Keratinocyte (primary cell): Measurements from ENCODE around the gene CNTRL.

Experiments
- CTCF ChIP-seq, 3 experiments: IDR thresholded peaks in 1 of 3; conservative IDR thresholded peaks in 1 of 3; optimal IDR thresholded peaks in 1 of 3; 2 replicates in 2 of 3; 3 replicates in 1 of 3; pipeline versions ENCODE3 to v1.5.1; 2011; ENCODE audit warnings: low read length in 3 of 3, mild to moderate bottlenecking in 3 of 3, moderate library complexity in 2 of 3, control low read depth in 1 of 3, inconsistent platforms in 1 of 3; ENCODE audit not compliant: insufficient read depth in 2 of 3; ENCODE audit errors: extremely low read depth in 1 of 3
- EZH2 ChIP-seq: IDR thresholded peaks from one replicate; pipeline ENCODE4 v1.6.1; 2012; ENCODE audit warnings: inconsistent platforms, mild to moderate bottlenecking, low read length, moderate library complexity

DNA sequence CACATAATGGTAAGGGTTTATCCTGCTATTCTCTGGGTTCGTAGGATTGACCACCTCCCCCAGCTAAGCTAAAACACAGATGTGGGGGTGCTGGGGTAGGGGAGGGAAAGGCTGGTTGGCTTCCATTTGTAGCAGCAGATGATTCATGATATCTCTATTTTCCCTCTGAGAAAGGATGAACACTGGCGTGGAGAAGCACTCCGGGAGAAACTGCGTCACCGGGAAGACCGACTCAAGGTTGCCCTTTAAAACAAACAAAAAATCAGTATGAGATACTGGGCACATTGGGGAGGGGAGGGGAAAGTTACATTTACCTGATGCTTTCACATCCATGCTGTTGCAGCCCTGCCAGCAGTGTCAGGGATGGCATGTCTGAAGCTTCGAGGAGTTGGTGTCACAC, 98.7 kb downstream of the CNTRL start:
- no peak for TF ChIP-seq CTCF (optimal IDR thresholded peaks at IDR 0.05 in 1 of 3, IDR thresholded peaks at IDR 0.05 in 1 of 3, conservative IDR thresholded peaks at IDR 0.05 in 1 of 3; ENCODE audit: extremely low read depth in 1 of 3, insufficient read depth in 2 of 3, low read length in 3 of 3)
- no peak for TF ChIP-seq EZH2
